ENCODE results near the gene NUP54.

GRCh38 chr4:76166480-76166879, 18.3 kb upstream of the NUP54 start:
- no peak for TF ChIP-seq CTCF (IDR thresholded peaks at IDR 0.05 in 8 of 11, conservative IDR thresholded peaks at IDR 0.05 in 3 of 11)
- TF ChIP-seq POLR2A (IDR thresholded peaks at IDR 0.05), result no peak

Data from spleen (tissue), 7 donors.